Trophoblast cell (in vitro differentiated cells and primary cell): ENCODE measurements around the gene KBTBD13.

Source experiments
- DNase-seq, 2 donors: peaks; one replicate each; pipeline ENCODE4 v3.0.0-alpha.2; 2016
- H2AFZ ChIP-seq: 2 replicates; pipeline ENCODE4 v1.6.1; 2013; ENCODE audit warnings: low read length, moderate library complexity, mild to moderate bottlenecking; ENCODE audit not compliant: insufficient read depth, poor library complexity
- H2AK5ac ChIP-seq: 2 replicates; pipeline ENCODE4 v1.6.1; 2013; ENCODE audit warnings: mild to moderate bottlenecking, low read length
- H2BK120ac ChIP-seq: 2 replicates; pipeline ENCODE4 v1.6.1; 2013; ENCODE audit warnings: low read length, mild to moderate bottlenecking, moderate library complexity; ENCODE audit not compliant: insufficient read depth, poor library complexity
- H2BK12ac ChIP-seq: 2 replicates; pipeline ENCODE4 v1.6.1; 2013; ENCODE audit warnings: mild to moderate bottlenecking, low read length, moderate library complexity
- H2BK5ac ChIP-seq: 2 replicates; pipeline ENCODE4 v1.6.1; 2013; ENCODE audit warnings: low read length, low read depth, moderate library complexity, mild to moderate bottlenecking; ENCODE audit not compliant: poor library complexity
- H3K14ac ChIP-seq: 2 replicates; pipeline ENCODE4 v1.6.1; 2013; ENCODE audit warnings: mild to moderate bottlenecking, low read length
- H3K18ac ChIP-seq: 2 replicates; pipeline ENCODE4 v1.6.1; 2013; ENCODE audit warnings: mild to moderate bottlenecking, low read length
- H3K23ac ChIP-seq: 2 replicates; pipeline ENCODE4 v1.6.1; 2013; ENCODE audit warnings: low read length
- H3K27ac ChIP-seq: 2 replicates; pipeline ENCODE4 v1.5.1; 2013; ENCODE audit warnings: low read depth, mild to moderate bottlenecking, inconsistent platforms, low read length, moderate library complexity
- H3K27me3 ChIP-seq: 2 replicates; pipeline ENCODE4 v1.6.1; 2013; ENCODE audit warnings: inconsistent platforms, mild to moderate bottlenecking, low read length, moderate library complexity; ENCODE audit not compliant: insufficient read depth
- H3K36me3 ChIP-seq, 2 experiments: 1 replicate in 1 of 2; 2 replicates in 1 of 2; pipeline ENCODE4 v1.6.1; 2013; ENCODE audit warnings: low read length in 2 of 2, mild to moderate bottlenecking in 2 of 2, moderate library complexity in 1 of 2; ENCODE audit not compliant: insufficient read depth in 2 of 2, control insufficient read depth in 1 of 2
- H3K4ac ChIP-seq: 2 replicates; pipeline ENCODE4 v1.6.1; 2013; ENCODE audit warnings: low read depth, mild to moderate bottlenecking, low read length, moderate library complexity
- H3K4me1 ChIP-seq, 2 experiments: 1 replicate in 1 of 2; 2 replicates in 1 of 2; pipeline ENCODE4 v1.6.1; 2013; ENCODE audit warnings: low read length in 2 of 2, mild to moderate bottlenecking in 2 of 2, moderate library complexity in 1 of 2; ENCODE audit not compliant: insufficient read depth in 2 of 2, control insufficient read depth in 1 of 2
- H3K4me2 ChIP-seq: 2 replicates; pipeline ENCODE4 v1.6.1; 2013; ENCODE audit warnings: inconsistent platforms, mild to moderate bottlenecking, low read length, moderate library complexity
- H3K4me3 ChIP-seq: 2 replicates; pipeline ENCODE4 v1.5.1; 2013; ENCODE audit warnings: mild to moderate bottlenecking, low read depth, low read length, inconsistent platforms
- H3K79me1 ChIP-seq: one replicate; pipeline ENCODE4 v1.6.1; 2013; ENCODE audit warnings: low read length
- H3K79me2 ChIP-seq: 2 replicates; pipeline ENCODE4 v1.6.1; 2013; ENCODE audit warnings: low read length, mild to moderate bottlenecking; ENCODE audit not compliant: control insufficient read depth, insufficient read depth, poor library complexity
- H3K9ac ChIP-seq: 2 replicates; pipeline ENCODE4 v1.6.1; 2013; ENCODE audit warnings: mild to moderate bottlenecking, low read length
- H3K9me3 ChIP-seq: 2 replicates; pipeline ENCODE4 v1.6.1; 2013; ENCODE audit warnings: low read depth, mild to moderate bottlenecking, control low read depth, inconsistent platforms, low read length; ENCODE audit not compliant: insufficient read depth
- H4K12ac ChIP-seq: 2 replicates; pipeline ENCODE4 v1.6.1; 2013; ENCODE audit warnings: low read depth, mild to moderate bottlenecking, low read length, moderate library complexity
- H4K8ac ChIP-seq: 2 replicates; pipeline ENCODE4 v1.6.1; 2013; ENCODE audit warnings: low read depth, mild to moderate bottlenecking, low read length, moderate library complexity
- H4K91ac ChIP-seq: one replicate; pipeline ENCODE4 v1.6.1; 2013; ENCODE audit warnings: low read depth, mild to moderate bottlenecking, low read length, moderate library complexity
- WGBS: extraction: QIAGEN DNeasy Blood & Tissue Kit; methylation state at CpG from one replicate; pipeline ENCODE4 v1.1.7; 2013; ENCODE audit warnings: missing lambda C conversion rate; ENCODE audit not compliant: insufficient read length, insufficient coverage; ENCODE audit errors: extremely low coverage; 5-methylcytosine and 5-hydroxymethylcytosine counted together

The KBTBD13 gene

DNA sequence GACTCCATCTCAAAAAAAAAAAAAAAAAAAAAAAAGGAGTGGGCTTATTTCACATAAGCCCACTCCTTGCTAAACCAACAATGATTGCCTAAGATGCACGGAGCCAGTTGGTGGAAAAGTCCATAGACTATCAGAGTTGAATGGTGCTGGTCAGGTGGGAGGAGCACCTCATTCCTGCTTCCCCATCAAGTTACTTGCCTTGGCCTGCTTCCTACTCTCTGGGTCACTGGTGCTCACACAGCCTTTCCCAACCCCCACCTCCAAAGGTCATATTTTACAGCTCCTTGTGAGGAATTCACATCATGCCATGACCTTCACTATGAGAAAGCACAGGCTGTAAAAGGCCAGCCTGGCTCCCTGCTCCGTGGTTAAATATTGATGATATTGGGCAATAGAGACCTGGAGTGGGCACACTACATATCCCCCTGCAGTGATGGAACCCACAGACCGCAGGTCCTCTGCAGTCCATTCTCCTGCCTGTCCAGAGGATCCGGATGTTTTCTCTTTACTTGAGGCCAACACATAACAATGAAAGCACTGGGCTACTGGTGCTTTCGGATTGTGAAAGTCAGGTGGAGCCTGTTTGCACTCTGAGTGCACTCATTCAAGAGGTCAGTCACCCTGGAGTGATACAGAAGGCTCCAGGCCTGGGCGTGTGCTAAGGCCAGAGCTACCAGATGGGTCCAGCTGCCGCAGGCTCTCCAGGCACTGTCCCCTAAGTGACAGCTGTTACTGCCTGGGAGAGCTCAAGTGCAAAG, 31.6 kb upstream of the KBTBD13 start, which contains the start of gene SLC51B:
Gene SLC51B, plus strand, starts transcription at position 664 of the 758 bp plus-strand sequence. CDS start 4,618 bp downstream, outside the sequence.
- Histone ChIP-seq H3K18ac (no peak within 1 kb of the TSS), H3K79me2 (no peaks in the 10 kb centered on the region), H3K4me3 (no peak within 1 kb of the TSS), H4K91ac (no peak within 1 kb of the TSS), H2BK120ac (no peak within 1 kb of the TSS), H3K27me3 (no peaks in the 10 kb centered on the region), H2AK5ac (no peak within 1 kb of the TSS), H3K27ac (no peak within 1 kb of the TSS), H3K9ac (no peak within 1 kb of the TSS), H2BK12ac (no peak within 1 kb of the TSS), H3K36me3 (no peaks in the 10 kb centered on the region), H3K4ac (no peak within 1 kb of the TSS), H4K12ac (no peak within 1 kb of the TSS), H2AFZ (no peak within 1 kb of the TSS), H3K14ac (no peak within 1 kb of the TSS), H3K4me1 (peaks cover 2 to 4% of the 10 kb centered on the region in 2 experiments), H3K23ac (no peak within 1 kb of the TSS), H3K9me3 (no peaks in the 10 kb centered on the region), H3K4me2 (no peak within 1 kb of the TSS), H2BK5ac (no peak within 1 kb of the TSS), H3K79me1 (no peaks in the 10 kb centered on the region), H4K8ac (no peak within 1 kb of the TSS)
- peak in 1 of 2 donors; percentile 13 for DNase-seq
- WGBS = no CpG with 5 or more reads among the region's 7 CpGs

DNA sequence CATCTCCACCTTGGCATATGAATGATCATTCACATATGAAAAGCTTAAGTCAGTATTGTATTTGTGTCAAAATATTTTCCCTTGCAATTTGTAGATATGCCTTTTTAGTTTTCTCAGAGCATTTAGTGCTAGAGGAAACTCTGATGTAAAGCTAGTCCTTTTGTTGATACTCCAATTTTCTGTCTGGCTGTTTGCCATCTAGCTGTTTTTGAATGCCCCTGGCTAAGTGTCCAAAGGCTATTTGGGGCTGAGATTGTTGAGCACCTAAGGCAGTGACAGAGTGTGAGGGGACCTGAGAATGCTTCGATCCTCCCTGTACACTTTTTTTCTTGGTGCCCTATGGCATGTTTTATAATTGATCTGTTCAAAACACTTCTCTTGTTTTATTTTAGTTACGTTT, 28.3 kb upstream of the KBTBD13 start:
- H2BK5ac ChIP-seq = no peak overlapping the region
- H2AK5ac ChIP-seq = no peak overlapping the region
- no peak overlapping the region for H2AFZ ChIP-seq
- H3K4me1 ChIP-seq = peaks cover 2 to 4% of the 10 kb centered on the region in 2 experiments
- H3K18ac ChIP-seq = no peak overlapping the region
- no peaks in the 10 kb centered on the region for H3K27me3 ChIP-seq
- H3K27ac ChIP-seq = no peak overlapping the region
- H4K91ac ChIP-seq = no peak overlapping the region
- WGBS = no CpG with 5 or more reads among the region's 2 CpGs
- no peak overlapping the region for H3K23ac ChIP-seq
- H3K4me2 ChIP-seq = no peak overlapping the region
- H3K9ac ChIP-seq = no peak overlapping the region
- no peak overlapping the region for H3K14ac ChIP-seq
- H3K79me1 ChIP-seq = no peaks in the 10 kb centered on the region
- H3K79me2 ChIP-seq = no peaks in the 10 kb centered on the region
- no peak overlapping the region for H3K4ac ChIP-seq
- no peak for DNase-seq
- H4K8ac ChIP-seq = no peak overlapping the region
- no peaks in the 10 kb centered on the region for H3K36me3 ChIP-seq
- H3K4me3 ChIP-seq = no peak overlapping the region
- H2BK12ac ChIP-seq = no peak overlapping the region
- no peak overlapping the region for H2BK120ac ChIP-seq
- no peaks in the 10 kb centered on the region for H3K9me3 ChIP-seq
- H4K12ac ChIP-seq = no peak overlapping the region

DNA sequence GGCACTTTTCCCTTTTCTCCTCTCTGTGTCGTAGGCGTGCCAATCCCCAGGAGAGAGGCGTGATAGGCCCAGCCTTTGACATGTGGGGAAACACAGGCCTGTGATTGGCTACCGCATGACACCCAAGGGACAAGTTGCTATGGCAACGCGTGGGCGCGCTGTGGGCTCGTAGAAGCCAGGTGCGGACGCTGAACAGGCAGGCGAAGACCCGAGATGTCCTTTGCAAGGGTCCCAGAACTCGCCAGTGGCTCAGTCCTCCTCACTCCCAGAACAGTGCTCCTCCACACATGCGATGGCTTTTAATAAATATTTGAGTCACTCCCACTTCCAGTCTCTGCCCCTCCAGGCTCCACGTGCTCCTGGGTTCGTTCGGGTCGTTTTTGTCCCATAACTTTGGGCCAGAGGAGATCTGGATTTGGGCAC, 27.1 kb upstream of the KBTBD13 start:
- Histone ChIP-seq H3K4me3 (no peak overlapping the region), H3K27ac (no peak overlapping the region), H3K79me1 (no peaks in the 10 kb centered on the region), H3K9ac (no peak overlapping the region), H2AFZ (no peak overlapping the region), H3K4me1 (peaks cover 2 to 4% of the 10 kb centered on the region in 2 experiments), H3K14ac (no peak overlapping the region), H3K27me3 (no peaks in the 10 kb centered on the region), H2BK5ac (no peak overlapping the region), H3K9me3 (no peaks in the 10 kb centered on the region), H3K36me3 (peaks cover 0 to 2% of the 10 kb centered on the region in 2 experiments), H2BK12ac (no peak overlapping the region), H2AK5ac (no peak overlapping the region), H4K12ac (no peak overlapping the region), H3K23ac (no peak overlapping the region), H4K8ac (no peak overlapping the region), H3K4ac (no peak overlapping the region), H4K91ac (no peak overlapping the region), H3K4me2 (peak overlapping the region; percentile 60), H3K79me2 (no peaks in the 10 kb centered on the region), H3K18ac (no peak overlapping the region), H2BK120ac (no peak overlapping the region)
- WGBS = no CpG with 5 or more reads among the region's 19 CpGs
- peak; percentile 89 to 98 for DNase-seq

GRCh38 chr15:65050270-65050669, 26.3 kb upstream of the KBTBD13 start:
- Histone ChIP-seq H3K4me3 (no peak overlapping the region), H2BK120ac (no peak overlapping the region), H3K18ac (no peak overlapping the region), H3K79me1 (no peaks in the 10 kb centered on the region), H3K79me2 (no peaks in the 10 kb centered on the region), H3K27ac (no peak overlapping the region), H2AK5ac (no peak overlapping the region), H3K9ac (no peak overlapping the region), H3K4ac (no peak overlapping the region), H4K91ac (no peak overlapping the region), H4K8ac (no peak overlapping the region), H3K9me3 (no peaks in the 10 kb centered on the region), H2BK5ac (no peak overlapping the region), H3K36me3 (peaks cover 0 to 2% of the 10 kb centered on the region in 2 experiments), H3K4me2 (no peak overlapping the region), H4K12ac (no peak overlapping the region), H2AFZ (no peak overlapping the region), H3K4me1 (peaks cover 4 to 5% of the 10 kb centered on the region in 2 experiments), H3K27me3 (no peaks in the 10 kb centered on the region), H3K23ac (no peak overlapping the region), H3K14ac (no peak overlapping the region), H2BK12ac (no peak overlapping the region)
- DNase-seq = no peak
- 100% methylated on average over 2 of the region's 4 CpGs for WGBS
